HG02852 (cell line): Measurements from ENCODE around the gene MMP28.

Source experiments
- ATAC-seq: cut with Tn5 transposase; IDR thresholded peaks from one replicate; pipeline ENCODE4 v1.9.1; 2021; ENCODE audit warnings: mild to moderate bottlenecking, moderate library complexity; ENCODE audit not compliant: unreplicated experiment

MMP28 gene

GRCh38 chr17:35726953-35727460 is 68.4 kb downstream of the MMP28 start:
- ATAC-seq = no peak

- no peak for ATAC-seq
Observed at GRCh38 chr17:35726127-35726952, 69.1 kb downstream of the MMP28 start.

GRCh38 chr17:35725802-35726126 is 69.7 kb downstream of the MMP28 start:
- no peak for ATAC-seq

- no peak for ATAC-seq
Observed at GRCh38 chr17:35725058-35725457, 70.4 kb downstream of the MMP28 start.

- no peak for ATAC-seq
Observed at GRCh38 chr17:35723735-35724134, 71.7 kb downstream of the MMP28 start.

- no peak for ATAC-seq
Observed at GRCh38 chr17:35717475-35717874, 78.0 kb downstream of the MMP28 start.

- ATAC-seq = no peak
Observed at GRCh38 chr17:35716897-35717465, 78.5 kb downstream of the MMP28 start.

GRCh38 chr17:35716173-35716572 is 79.3 kb downstream of the MMP28 start:
- no peak for ATAC-seq
